NCI-H748 (cell line): Measurements from ENCODE around the gene VAPB.

Experiments
- DNase-seq: peaks from one replicate; lab custom pipeline; 2025; ENCODE audit not compliant: unreplicated experiment; lab: John Stamatoyannopoulos, UW

Gene VAPB

GRCh38 chr20:58433759-58434158, 44.7 kb downstream of the VAPB start:
- DNase-seq, result no peak

- no peak for DNase-seq
Measured at GRCh38 chr20:58434326-58434725, 45.3 kb downstream of the VAPB start.

GRCh38 chr20:58435237-58435636, 46.2 kb downstream of the VAPB start:
- DNase-seq, result no peak

- no peak for DNase-seq
Measured at GRCh38 chr20:58436868-58437645, 48.0 kb downstream of the VAPB start.

GRCh38 chr20:58438970-58439808, 50.2 kb downstream of the VAPB start:
- no peak for DNase-seq

- no peak for DNase-seq
Measured at GRCh38 chr20:58440021-58440767, 51.2 kb downstream of the VAPB start.

- DNase-seq, result no peak
Measured at GRCh38 chr20:58441723-58442122, 52.7 kb downstream of the VAPB start.

GRCh38 chr20:58444746-58445255, 55.8 kb downstream of the VAPB start:
- no peak for DNase-seq

GRCh38 chr20:58446264-58446959, 57.4 kb downstream of the VAPB start:
- no peak for DNase-seq

- no peak for DNase-seq
Measured at GRCh38 chr20:58446960-58447265, 57.9 kb downstream of the VAPB start.

- peak; percentile 26 for DNase-seq
Measured at GRCh38 chr20:58447511-58448391, 58.7 kb downstream of the VAPB start.

GRCh38 chr20:58448958-58449357, 59.9 kb downstream of the VAPB start:
- no peak for DNase-seq

- peak; percentile 40 for DNase-seq
Measured at GRCh38 chr20:58449681-58450221, 60.7 kb downstream of the VAPB start.

GRCh38 chr20:58450254-58450653, 61.2 kb downstream of the VAPB start:
- no peak for DNase-seq

GRCh38 chr20:58452667-58453255, 63.7 kb downstream of the VAPB start:
- no peak for DNase-seq

- no peak for DNase-seq
Measured at GRCh38 chr20:58453391-58453790, 64.4 kb downstream of the VAPB start.

- DNase-seq, result no peak
Measured at GRCh38 chr20:58454460-58454859, 65.4 kb downstream of the VAPB start.

- no peak for DNase-seq
Measured at GRCh38 chr20:58457083-58457695, 68.2 kb downstream of the VAPB start.
